Endodermal cell (in vitro differentiated cells): ENCODE data around the gene POLR2L. TPM values are rescaled to one million over a fixed set of nuclear protein-coding genes. Genes with fewer than 3 reads are reported as not detected.

Experiments used
- DNase-seq: peaks from one replicate; pipeline ENCODE4 v3.0.0-alpha.2; 2017
- H3K27ac ChIP-seq: 2 replicates; pipeline ENCODE4 v1.5.1; 2013; ENCODE audit warnings: mild to moderate bottlenecking, low read depth, low read length, moderate library complexity
- H3K27me3 ChIP-seq: 2 replicates; pipeline ENCODE4 v1.6.1; 2013; ENCODE audit warnings: mild to moderate bottlenecking, low read length, moderate library complexity; ENCODE audit not compliant: insufficient read depth, control insufficient read depth, poor library complexity, severe bottlenecking
- H3K36me3 ChIP-seq: 2 replicates; pipeline ENCODE4 v1.7.0; 2013; ENCODE audit warnings: mild to moderate bottlenecking, low read length, moderate library complexity; ENCODE audit not compliant: control insufficient read depth, insufficient read depth
- H3K4me1 ChIP-seq: one replicate; pipeline ENCODE4 v1.7.0; 2013; ENCODE audit warnings: low read length; ENCODE audit not compliant: control insufficient read depth, insufficient read depth
- H3K4me3 ChIP-seq: 2 replicates; pipeline ENCODE4 v1.5.1; 2013; ENCODE audit warnings: mild to moderate bottlenecking, low read length, moderate library complexity
- H3K9ac ChIP-seq: 2 replicates; pipeline ENCODE4 v1.6.1; 2013; ENCODE audit warnings: mild to moderate bottlenecking, low read length, moderate library complexity; ENCODE audit not compliant: poor library complexity, severe bottlenecking; ENCODE audit errors: extremely low read depth
- H3K9me3 ChIP-seq: 2 replicates; pipeline ENCODE4 v1.6.1; 2013; ENCODE audit warnings: mild to moderate bottlenecking, low read length, moderate library complexity; ENCODE audit not compliant: control insufficient read depth
- H3K27ac Mint-ChIP-seq: 2 replicates; pipeline ENCODE4 v1.8.0; 2020; ENCODE audit warnings: mixed read lengths
- H3K27me3 Mint-ChIP-seq: 2 replicates; pipeline ENCODE4 v1.8.0; 2021; ENCODE audit warnings: mild to moderate bottlenecking, mixed read lengths; ENCODE audit not compliant: insufficient read depth
- H3K36me3 Mint-ChIP-seq: 2 replicates; pipeline ENCODE4 v1.8.0; 2020; ENCODE audit warnings: low read depth, mixed read lengths
- H3K4me1 Mint-ChIP-seq: 2 replicates; pipeline ENCODE4 v1.8.0; 2020; ENCODE audit warnings: mixed read lengths
- H3K4me3 Mint-ChIP-seq: 2 replicates; pipeline ENCODE4 v1.8.0; 2020; ENCODE audit warnings: mild to moderate bottlenecking, moderate library complexity, mixed read lengths
- H3K9me3 Mint-ChIP-seq: 2 replicates; pipeline ENCODE4 v1.8.0; 2020; ENCODE audit warnings: mild to moderate bottlenecking, mixed read lengths
- WGBS, 2 experiments: methylation state at CpG; one replicate each; pipeline versions ENCODE4 v1.1.5 to v1.1.7; 2013; ENCODE audit warnings: missing lambda C conversion rate in 2 of 2, mixed read lengths in 1 of 2; ENCODE audit not compliant: insufficient coverage in 1 of 2, insufficient read length in 1 of 2; 5-methylcytosine and 5-hydroxymethylcytosine counted together
- total RNA-seq, 2 donors: library from RNA; stranded (reverse); fragmentation: NEBNext Ultra II Directional in 1 of 2; extraction: Animal tissue kit (Norgen Biotek cat#: 25700) in 1 of 2; gene quantifications; 2 replicates in 1 of 2; 3 replicates in 1 of 2; pipeline ENCODE4 v1.2.1, GENCODE V29; 2021
- TF ChIP-seq, protein P1 (sequence below): fragments of 200-600 bp; sonication (generic); conservative IDR thresholded peaks from 2 replicates; pipeline ENCODE4 v1.5.0; 2021; ENCODE audit warnings: antibody characterized with exemption, mild to moderate bottlenecking

Gene POLR2L
- total RNA-seq, 2 donors from 2014 or later = 139 to 148 TPM

GRCh38 chr11:794766-795633 lies 47.3 kb downstream of the POLR2L start:
- Mint-ChIP-seq H3K27ac (no peak overlapping the region), H3K9me3 (no peaks in the 10 kb centered on the region), H3K4me1 (peaks cover 4% of the 10 kb centered on the region), H3K27me3 (no peaks in the 10 kb centered on the region), H3K4me3 (no peak overlapping the region), H3K36me3 (peaks cover 10% of the 10 kb centered on the region)
- Histone ChIP-seq H3K27me3 (no peaks in the 10 kb centered on the region), H3K36me3 (peaks cover 8% of the 10 kb centered on the region), H3K4me3 (no peak overlapping the region), H3K9me3 (no peaks in the 10 kb centered on the region), H3K9ac (no peak overlapping the region), H3K4me1 (peaks cover 4% of the 10 kb centered on the region), H3K27ac (no peak overlapping the region)
- WGBS, 2 experiments = 90 to 95% methylated on average over 12 to 36 of the region's 38 CpGs
- DNase-seq = no peak
- TF ChIP-seq, protein P1, sequence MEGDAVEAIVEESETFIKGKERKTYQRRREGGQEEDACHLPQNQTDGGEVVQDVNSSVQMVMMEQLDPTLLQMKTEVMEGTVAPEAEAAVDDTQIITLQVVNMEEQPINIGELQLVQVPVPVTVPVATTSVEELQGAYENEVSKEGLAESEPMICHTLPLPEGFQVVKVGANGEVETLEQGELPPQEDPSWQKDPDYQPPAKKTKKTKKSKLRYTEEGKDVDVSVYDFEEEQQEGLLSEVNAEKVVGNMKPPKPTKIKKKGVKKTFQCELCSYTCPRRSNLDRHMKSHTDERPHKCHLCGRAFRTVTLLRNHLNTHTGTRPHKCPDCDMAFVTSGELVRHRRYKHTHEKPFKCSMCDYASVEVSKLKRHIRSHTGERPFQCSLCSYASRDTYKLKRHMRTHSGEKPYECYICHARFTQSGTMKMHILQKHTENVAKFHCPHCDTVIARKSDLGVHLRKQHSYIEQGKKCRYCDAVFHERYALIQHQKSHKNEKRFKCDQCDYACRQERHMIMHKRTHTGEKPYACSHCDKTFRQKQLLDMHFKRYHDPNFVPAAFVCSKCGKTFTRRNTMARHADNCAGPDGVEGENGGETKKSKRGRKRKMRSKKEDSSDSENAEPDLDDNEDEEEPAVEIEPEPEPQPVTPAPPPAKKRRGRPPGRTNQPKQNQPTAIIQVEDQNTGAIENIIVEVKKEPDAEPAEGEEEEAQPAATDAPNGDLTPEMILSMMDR = no peak

DNA sequence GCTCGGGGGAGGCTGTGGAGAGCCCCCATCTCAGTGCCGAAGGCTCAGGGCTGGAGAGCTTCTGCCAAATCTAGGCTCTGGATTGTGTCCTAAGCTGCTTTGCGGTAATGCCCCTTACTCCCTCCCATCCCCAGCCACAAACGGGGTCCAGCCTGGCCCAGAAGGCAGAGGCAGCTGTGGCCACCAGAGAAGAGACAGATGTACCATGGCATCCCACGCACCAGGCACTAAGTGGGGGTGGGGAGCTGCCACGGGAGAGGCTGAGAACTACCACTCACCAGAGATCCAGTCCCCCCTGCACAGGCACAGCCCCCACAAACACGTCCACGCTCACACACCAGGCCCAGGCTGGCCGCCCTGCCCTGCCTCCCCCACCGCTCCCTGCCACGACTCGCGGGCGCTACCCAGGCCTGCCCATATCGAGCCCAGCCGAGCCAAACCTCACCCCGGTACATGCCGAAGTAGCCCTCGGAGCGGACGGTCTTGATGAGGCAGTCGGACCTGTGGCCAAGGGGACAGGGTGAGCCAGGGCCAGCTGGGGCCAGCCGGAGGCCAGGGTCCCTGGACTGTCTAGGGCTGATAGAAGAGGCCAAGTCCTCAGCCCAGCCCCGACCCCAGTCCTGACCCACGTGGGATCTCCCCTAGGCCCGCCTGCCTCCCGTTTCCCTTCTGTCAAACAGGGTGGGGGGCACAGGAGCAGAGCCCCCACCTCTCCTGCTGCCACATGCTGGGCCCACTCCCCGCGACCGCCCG lies 48.1 kb downstream of the POLR2L start:
- peaks cover 9% of the 10 kb centered on the region for H3K36me3 Mint-ChIP-seq
- peaks cover 4% of the 10 kb centered on the region for H3K4me1 ChIP-seq
- H3K27me3 Mint-ChIP-seq = no peaks in the 10 kb centered on the region
- no peaks in the 10 kb centered on the region for H3K9me3 Mint-ChIP-seq
- H3K9me3 ChIP-seq = no peaks in the 10 kb centered on the region
- H3K4me3 Mint-ChIP-seq = no peak overlapping the region
- TF ChIP-seq, protein P1 = no peak
- DNase-seq = no peak
- H3K4me1 Mint-ChIP-seq = peaks cover 4% of the 10 kb centered on the region
- WGBS, 2 experiments = 95 to 96% methylated on average over 23 to 29 of the region's 31 CpGs
- no peak overlapping the region for H3K4me3 ChIP-seq
- no peak overlapping the region for H3K9ac ChIP-seq
- H3K27ac ChIP-seq = peak overlapping the region; percentile 24
- H3K27me3 ChIP-seq = no peaks in the 10 kb centered on the region
- H3K27ac Mint-ChIP-seq = no peak overlapping the region
- H3K36me3 ChIP-seq = peaks cover 8% of the 10 kb centered on the region

DNA sequence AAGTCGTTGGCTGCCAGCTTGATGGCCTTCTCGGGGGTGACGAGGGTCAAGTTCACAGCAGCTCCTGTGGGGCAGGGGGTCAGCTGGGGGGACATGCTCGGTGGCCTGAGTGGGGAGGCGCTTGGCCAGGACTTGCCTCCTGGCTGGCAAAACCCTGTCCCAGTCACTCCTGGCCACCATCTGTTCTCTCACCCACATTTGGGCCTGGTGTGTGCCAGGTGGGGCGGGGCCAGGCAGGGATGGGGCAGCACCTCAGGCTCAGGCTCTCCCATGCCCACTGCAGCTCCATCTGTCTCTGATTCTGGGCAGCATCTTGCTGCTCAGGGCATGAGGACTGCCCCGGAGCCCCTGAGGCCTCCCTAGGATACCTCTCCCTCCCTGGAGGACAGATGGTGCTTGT lies 48.8 kb downstream of the POLR2L start:
- 91 to 100% methylated on average over 1 to 7 of the region's 7 CpGs for WGBS, 2 experiments
- H3K27me3 ChIP-seq = no peaks in the 10 kb centered on the region
- TF ChIP-seq, protein P1 = no peak
- H3K9me3 Mint-ChIP-seq = no peaks in the 10 kb centered on the region
- peaks cover 8% of the 10 kb centered on the region for H3K36me3 ChIP-seq
- H3K27ac Mint-ChIP-seq = no peak overlapping the region
- no peak overlapping the region for H3K4me3 ChIP-seq
- DNase-seq = no peak
- no peaks in the 10 kb centered on the region for H3K9me3 ChIP-seq
- H3K27me3 Mint-ChIP-seq = peaks cover 3% of the 10 kb centered on the region
- peak overlapping the region; percentile 24 for H3K27ac ChIP-seq
- no peak overlapping the region for H3K9ac ChIP-seq
- peaks cover 4% of the 10 kb centered on the region for H3K4me1 Mint-ChIP-seq
- H3K36me3 Mint-ChIP-seq = peaks cover 9% of the 10 kb centered on the region
- no peak overlapping the region for H3K4me3 Mint-ChIP-seq
- H3K4me1 ChIP-seq = peaks cover 4% of the 10 kb centered on the region
